ENCODE results near the gene POLR2I.

The POLR2I gene

GRCh38 chr19:36093687-36094086 is 21.0 kb downstream of the POLR2I start:
- TF ChIP-seq CTCF (IDR thresholded peaks at IDR 0.05; ENCODE audit: low read length) (no peak), EZH2phosphoT487 (IDR thresholded peaks at IDR 0.05; ENCODE audit: low read length) (no peak), EZH2 (optimal IDR thresholded peaks at IDR 0.05; ENCODE audit: low read depth, low read length) (no peak)
- H3F3A ChIP-seq (ENCODE audit: insufficient read depth, low read length) = no peaks in the 10 kb centered on the region
- H3K36me3 ChIP-seq (replicated peaks; ENCODE audit: insufficient read depth, low read length) = no peaks in the 10 kb centered on the region

GRCh38 chr19:36093146-36093662 is 21.5 kb downstream of the POLR2I start:
- Histone ChIP-seq H3K27me3 (replicated peaks; ENCODE audit: insufficient read depth, low read length) (no peaks in the 10 kb centered on the region), H3K27ac (ENCODE audit: low read length) (no peak overlapping the region), H2AFZ (ENCODE audit: low read length) (no peak overlapping the region), H3K79me2 (ENCODE audit: low read length) (no peaks in the 10 kb centered on the region), H3K9me3 (replicated peaks; ENCODE audit: insufficient read depth, low read length) (no peaks in the 10 kb centered on the region), H3K9me2 (replicated peaks; ENCODE audit: insufficient read depth, low read length) (no peaks in the 10 kb centered on the region), H3K36me3 (replicated peaks; ENCODE audit: insufficient read depth, low read length) (no peaks in the 10 kb centered on the region), H3K4me2 (ENCODE audit: low read depth, low read length) (no peak overlapping the region), H3K4me1 (ENCODE audit: low read length) (no peaks in the 10 kb centered on the region), H3K9ac (ENCODE audit: low read length) (no peak overlapping the region), H3K4me3 (ENCODE audit: low read length) (no peak overlapping the region), H3F3A (ENCODE audit: insufficient read depth, low read length) (no peaks in the 10 kb centered on the region), H4K20me1 (ENCODE audit: insufficient read depth, low read length) (no peaks in the 10 kb centered on the region)
- DNase-seq = no peak
- TF ChIP-seq CTCF (IDR thresholded peaks at IDR 0.05; ENCODE audit: low read length) (no peak), EZH2 (optimal IDR thresholded peaks at IDR 0.05; ENCODE audit: low read depth, low read length) (no peak), EZH2phosphoT487 (IDR thresholded peaks at IDR 0.05; ENCODE audit: low read length) (no peak)

More at GRCh38 chr19:36093687-36094086, 21.0 kb downstream of the POLR2I start:
- H3K9me2 ChIP-seq (replicated peaks; ENCODE audit: insufficient read depth, low read length) = no peaks in the 10 kb centered on the region
- no peak overlapping the region for H2AFZ ChIP-seq (ENCODE audit: low read length)
- H4K20me1 ChIP-seq (ENCODE audit: insufficient read depth, low read length) = no peaks in the 10 kb centered on the region
- no peak for DNase-seq
- H3K79me2 ChIP-seq (ENCODE audit: low read length) = no peaks in the 10 kb centered on the region
- H3K4me3 ChIP-seq (ENCODE audit: low read length) = no peak overlapping the region
- H3K27me3 ChIP-seq (replicated peaks; ENCODE audit: insufficient read depth, low read length) = no peaks in the 10 kb centered on the region
- H3K4me1 ChIP-seq (ENCODE audit: low read length) = no peaks in the 10 kb centered on the region
- H3K9me3 ChIP-seq (replicated peaks; ENCODE audit: insufficient read depth, low read length) = no peaks in the 10 kb centered on the region
- no peak overlapping the region for H3K27ac ChIP-seq (ENCODE audit: low read length)
- H3K4me2 ChIP-seq (ENCODE audit: low read depth, low read length) = no peak overlapping the region
- H3K9ac ChIP-seq (ENCODE audit: low read length) = no peak overlapping the region

DNA sequence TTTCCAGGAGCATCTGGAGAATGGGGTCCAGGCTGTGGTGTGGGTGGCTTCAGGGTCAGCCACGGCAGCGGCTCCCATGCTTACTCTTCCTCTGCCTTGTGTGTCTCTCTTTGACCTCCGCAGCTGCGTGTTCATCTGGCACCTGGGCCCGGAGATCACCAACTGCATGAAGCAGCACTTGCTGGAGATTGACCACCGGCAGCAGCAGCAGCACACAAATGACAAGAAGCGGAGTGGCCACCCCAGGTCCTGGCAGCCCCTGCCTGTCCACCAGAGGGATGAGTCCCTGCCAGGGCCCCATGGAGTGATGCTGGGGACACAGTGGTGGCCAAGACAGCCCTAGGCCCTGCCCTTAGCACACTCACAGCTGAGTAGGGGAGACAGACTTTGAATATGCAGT is 22.1 kb downstream of the POLR2I start:
- TF ChIP-seq CTCF (IDR thresholded peaks at IDR 0.05; ENCODE audit: low read length) = no peak
- TF ChIP-seq EZH2 (optimal IDR thresholded peaks at IDR 0.05; ENCODE audit: low read depth, low read length) = no peak
- no peak for TF ChIP-seq EZH2phosphoT487 (IDR thresholded peaks at IDR 0.05; ENCODE audit: low read length)
- Histone ChIP-seq H3K4me1 (ENCODE audit: low read length) (no peaks in the 10 kb centered on the region), H3K27me3 (replicated peaks; ENCODE audit: insufficient read depth, low read length) (no peaks in the 10 kb centered on the region), H3K9me2 (replicated peaks; ENCODE audit: insufficient read depth, low read length) (no peaks in the 10 kb centered on the region), H4K20me1 (ENCODE audit: insufficient read depth, low read length) (no peaks in the 10 kb centered on the region), H3K27ac (ENCODE audit: low read length) (no peak overlapping the region), H3F3A (ENCODE audit: insufficient read depth, low read length) (no peaks in the 10 kb centered on the region), H2AFZ (ENCODE audit: low read length) (no peak overlapping the region), H3K9ac (ENCODE audit: low read length) (no peak overlapping the region), H3K9me3 (replicated peaks; ENCODE audit: insufficient read depth, low read length) (no peaks in the 10 kb centered on the region), H3K36me3 (replicated peaks; ENCODE audit: insufficient read depth, low read length) (no peaks in the 10 kb centered on the region), H3K4me3 (ENCODE audit: low read length) (no peak overlapping the region), H3K4me2 (ENCODE audit: low read depth, low read length) (no peak overlapping the region), H3K79me2 (ENCODE audit: low read length) (no peaks in the 10 kb centered on the region)
- DNase-seq = no peak
